KBM-7 (cell line): ENCODE results near the gene IFITM1.
"Not testable (repeated sequence)": the region's sequence is repeated elsewhere in the genome, so short reads cannot be mapped to it uniquely, and the experiment has no call there.

ENCODE experiments used
- DNase-seq: peaks from one replicate; pipeline ENCODE4 v3.0.0-alpha.2; 2015
- in situ Hi-C: fragments of 300-500 bp; cut with MboI; formaldehyde crosslinking; loops from 2 replicates; pipeline ENCODE4 v1.14.3; 2020; ENCODE audit warnings: low sequenced_read_pairs, low pct_unique_long_range_greater_than_20kb, mixed read lengths

The IFITM1 gene

GRCh38 chr11:313787-314553 is at the start of gene IFITM1:
Gene IFITM1, plus strand, starts transcription at chr11:314040. Its CDS starts 131 bp downstream, at chr11:314171.
- peak; percentile 99 for DNase-seq

GRCh38 chr11:266676-267439 is 47.0 kb upstream of the IFITM1 start:
- peak; percentile 41 for DNase-seq
- in situ Hi-C loops: no loop called here

More at GRCh38 chr11:313787-314553, at the start of gene IFITM1:
- in situ Hi-C loops: no loop called here

- DNase-seq: peak; percentile 69
- in situ Hi-C loops: no loop called here
Measured at GRCh38 chr11:267491-267994, 46.3 kb upstream of the IFITM1 start.

GRCh38 chr11:268716-269145 is 45.1 kb upstream of the IFITM1 start:
- in situ Hi-C loops: not testable (repeated sequence)
- peak; percentile 84 for DNase-seq

GRCh38 chr11:269146-269890 is 44.5 kb upstream of the IFITM1 start:
- in situ Hi-C loops: no loop called here
- peak; percentile 93 for DNase-seq

GRCh38 chr11:270451-271318 is 43.2 kb upstream of the IFITM1 start:
- in situ Hi-C loops: no loop called here
- DNase-seq: no peak

- DNase-seq: no peak
- in situ Hi-C loops: no loop called here
Measured at GRCh38 chr11:271319-271715, 42.5 kb upstream of the IFITM1 start.

GRCh38 chr11:272195-272930 is 41.5 kb upstream of the IFITM1 start:
- in situ Hi-C loops: no loop called here

GRCh38 chr11:272931-273198 is 41.0 kb upstream of the IFITM1 start:
- no peak for DNase-seq
- in situ Hi-C loops: no loop called here

More at GRCh38 chr11:272195-272930, 41.5 kb upstream of the IFITM1 start:
- DNase-seq: no peak

GRCh38 chr11:276219-276618 is 37.6 kb upstream of the IFITM1 start:
- in situ Hi-C loops: no loop called here
- DNase-seq: no peak

GRCh38 chr11:278001-278951 is 35.6 kb upstream of the IFITM1 start, which contains the start of gene NLRP6:
Gene NLRP6, plus strand, starts transcription at chr11:278407. Its CDS starts 163 bp downstream, at chr11:278570.
- in situ Hi-C loops: no loop called here
- DNase-seq: no peak

- in situ Hi-C loops: no loop called here
- no peak for DNase-seq
Measured at GRCh38 chr11:279040-279965, 34.5 kb upstream of the IFITM1 start.

- DNase-seq: no peak
- in situ Hi-C loops: no loop called here
Measured at GRCh38 chr11:279966-280705, 33.7 kb upstream of the IFITM1 start.

GRCh38 chr11:280706-281485 is 32.9 kb upstream of the IFITM1 start:
- in situ Hi-C loops: no loop called here
- peak; percentile 39 for DNase-seq
